DMS 273 (cell line): ENCODE results near the gene FKTN.
A peak's percentile ranks its signal among the peaks of the same experiment; 100 is the strongest.

Experiments used
- DNase-seq: peaks from one replicate; lab custom pipeline; 2025; ENCODE audit not compliant: unreplicated experiment; lab: John Stamatoyannopoulos, UW

The FKTN gene

GRCh38 chr9:105632807-105633206 lies 74.9 kb downstream of the FKTN start:
- no peak for DNase-seq

- DNase-seq = peak; percentile 26
Observed at GRCh38 chr9:105633411-105633810, 75.5 kb downstream of the FKTN start.

- DNase-seq = no peak
Observed at GRCh38 chr9:105636331-105636730, 78.4 kb downstream of the FKTN start.

GRCh38 chr9:105637787-105638395 lies 80.0 kb downstream of the FKTN start:
- DNase-seq = no peak

GRCh38 chr9:105639936-105640335 lies 82.0 kb downstream of the FKTN start:
- no peak for DNase-seq

GRCh38 chr9:105643795-105644194 lies 85.9 kb downstream of the FKTN start:
- no peak for DNase-seq

GRCh38 chr9:105646879-105647594 lies 89.1 kb downstream of the FKTN start:
- no peak for DNase-seq

GRCh38 chr9:105647595-105648349 lies 89.8 kb downstream of the FKTN start:
- DNase-seq = no peak

GRCh38 chr9:105651806-105652205 lies 93.9 kb downstream of the FKTN start:
- DNase-seq = no peak

- peak; percentile 64 for DNase-seq
Observed at GRCh38 chr9:105656131-105656921, 98.4 kb downstream of the FKTN start.

GRCh38 chr9:105658351-105658750 lies 100.4 kb downstream of the FKTN start:
- no peak for DNase-seq

GRCh38 chr9:105661011-105661410 lies 103.1 kb downstream of the FKTN start:
- DNase-seq = no peak

GRCh38 chr9:105662184-105663104 lies 104.5 kb downstream of the FKTN start, which contains the start of gene TAL2:
TSS of gene TAL2 (plus strand) at chr9:105662457. CDS start at chr9:105662497, 40 bp downstream.
- DNase-seq = no peak

GRCh38 chr9:105663914-105664313 lies 106.0 kb downstream of the FKTN start:
- DNase-seq = no peak

- DNase-seq = no peak
Observed at GRCh38 chr9:105667867-105668266, 109.9 kb downstream of the FKTN start.

- DNase-seq = no peak
Observed at GRCh38 chr9:105670315-105670714, 112.4 kb downstream of the FKTN start.

GRCh38 chr9:105670775-105671174 lies 112.8 kb downstream of the FKTN start:
- DNase-seq = no peak

GRCh38 chr9:105672711-105673234 lies 114.8 kb downstream of the FKTN start:
- no peak for DNase-seq

GRCh38 chr9:105673850-105674387 lies 116.0 kb downstream of the FKTN start:
- DNase-seq = no peak
